Fibroblast of peridontal ligament (primary cell): Measurements from ENCODE around the gene PRICKLE1.

ENCODE experiments used
- DNase-seq: peaks from one replicate; pipeline ENCODE4 v3.0.0-alpha.2; 2010; ENCODE audit errors: extremely low read depth

Gene PRICKLE1

DNA sequence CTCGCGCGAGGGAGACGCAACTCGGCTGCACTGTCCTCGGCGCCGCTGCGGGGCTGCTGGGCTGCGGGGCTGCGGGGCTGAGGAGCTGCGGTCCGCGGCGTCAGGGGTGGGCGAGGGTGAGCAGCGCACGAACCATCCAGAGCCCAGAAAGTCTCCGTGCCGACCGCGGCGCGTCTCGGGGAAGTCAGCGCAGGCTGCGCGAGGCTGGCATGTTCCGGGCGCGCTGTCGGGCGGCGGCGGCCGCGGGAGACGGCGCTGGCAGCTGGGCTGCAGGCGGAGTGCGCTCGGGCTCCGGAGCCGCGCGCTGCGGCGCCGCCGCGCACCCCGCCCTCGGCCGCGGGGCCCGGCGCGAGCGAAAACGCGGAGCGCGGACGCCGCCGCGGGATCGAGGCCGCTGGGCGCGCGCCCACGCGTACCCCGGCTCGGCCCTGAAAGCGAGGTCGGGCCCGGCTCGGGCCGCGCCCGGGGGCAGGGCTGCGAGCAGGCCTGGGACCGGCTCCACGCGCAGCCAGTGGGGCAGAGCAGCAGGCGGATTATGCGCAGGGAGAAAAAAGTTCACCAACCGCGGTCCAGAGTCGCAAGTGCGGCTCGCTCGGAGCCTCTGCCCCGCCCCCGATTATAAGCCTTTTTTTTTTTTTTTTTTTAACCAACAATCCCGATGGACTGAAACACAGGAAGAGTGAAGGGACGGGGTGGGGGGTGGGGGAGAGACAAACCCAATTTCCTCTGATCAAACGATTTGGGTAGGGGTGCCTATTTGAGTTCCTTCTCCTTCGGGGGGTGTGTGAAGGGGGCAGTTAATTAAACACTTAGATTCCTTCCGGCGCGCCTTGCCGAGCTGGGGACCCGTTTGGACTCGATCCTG, at the start of gene PRICKLE1:
Gene PRICKLE1, minus strand, starts transcription at position 282 of the 865 bp plus-strand sequence. CDS start 117,230 bp downstream, outside the sequence.
- peak; percentile 43 for DNase-seq

DNA sequence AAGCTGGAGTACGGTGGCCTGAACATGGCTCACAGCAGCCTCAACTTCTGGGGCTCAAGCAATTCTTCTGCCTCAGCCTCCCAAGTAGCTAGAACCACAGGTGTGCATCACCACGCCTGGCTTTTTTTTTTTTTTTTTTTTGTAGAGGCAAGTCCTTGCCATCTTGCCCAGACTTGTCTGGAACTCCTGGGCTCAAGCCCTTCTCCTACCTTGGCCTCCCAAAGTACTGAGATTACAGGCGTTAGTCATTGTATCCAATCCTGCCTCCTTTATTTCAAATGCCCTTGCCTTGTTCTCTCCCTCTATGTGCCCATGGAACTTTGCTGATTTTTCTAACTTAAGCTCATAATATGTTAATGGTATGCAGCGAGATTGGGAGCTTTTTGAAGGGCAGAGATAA, 49.2 kb upstream of the PRICKLE1 start:
- DNase-seq = no peak

DNA sequence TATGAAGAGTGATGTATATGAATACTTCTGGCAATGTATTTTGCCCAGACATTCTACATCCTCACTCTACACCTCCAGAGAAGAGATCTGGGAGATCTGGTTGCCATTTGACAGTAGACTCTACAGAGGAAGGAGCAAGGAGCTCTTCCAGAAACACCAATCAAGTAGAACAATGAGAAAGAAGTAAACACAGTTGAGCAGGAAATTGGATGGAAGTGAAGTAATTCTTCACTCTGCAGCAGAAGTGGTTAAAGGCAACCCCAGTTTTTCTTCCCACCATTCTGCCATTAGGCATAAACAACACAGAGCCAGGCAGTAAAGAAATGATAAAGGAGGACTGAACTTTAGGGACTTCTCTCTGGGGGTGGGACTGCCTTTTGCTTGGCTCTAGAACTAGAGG, 48.5 kb upstream of the PRICKLE1 start:
- no peak for DNase-seq

DNA sequence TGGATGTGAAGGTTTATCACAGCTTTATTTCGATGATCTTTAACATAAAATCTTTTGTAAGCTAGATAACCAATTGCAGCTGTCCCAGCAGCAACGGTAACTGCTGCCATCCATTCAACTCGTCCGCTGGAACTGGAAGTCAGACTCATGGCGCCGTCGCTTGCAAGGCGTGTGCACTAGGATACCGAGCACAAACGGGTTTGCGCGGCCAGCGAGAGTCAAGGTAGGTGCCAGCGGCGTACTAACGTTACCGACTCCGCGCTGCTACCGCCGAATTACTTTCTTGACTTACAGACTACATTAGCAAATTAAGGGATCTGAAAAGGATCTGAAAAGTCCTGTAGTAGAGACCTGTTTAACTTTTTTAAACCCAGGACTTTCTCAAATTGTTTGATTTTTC, 47.4 kb upstream of the PRICKLE1 start:
- no peak for DNase-seq

DNA sequence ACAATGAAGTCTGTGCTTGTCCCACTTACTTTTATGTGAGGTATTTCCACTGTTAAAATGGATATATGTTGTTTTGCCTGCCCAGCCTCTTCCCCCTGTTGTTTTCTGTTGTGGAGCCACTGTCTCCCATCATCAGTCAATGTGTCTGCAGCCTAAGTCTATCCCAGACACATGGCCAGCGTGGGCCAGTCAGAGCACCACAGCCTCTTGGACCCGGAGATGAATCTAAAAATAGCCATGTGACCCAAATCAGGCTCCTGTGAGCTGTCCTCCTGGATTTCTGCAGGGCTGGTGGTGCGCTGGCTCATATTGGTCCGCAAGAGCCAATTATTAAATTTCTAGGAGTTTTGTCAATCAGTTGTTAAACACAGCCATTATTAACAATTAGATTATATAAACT, 44.0 kb upstream of the PRICKLE1 start:
- DNase-seq = no peak

DNA sequence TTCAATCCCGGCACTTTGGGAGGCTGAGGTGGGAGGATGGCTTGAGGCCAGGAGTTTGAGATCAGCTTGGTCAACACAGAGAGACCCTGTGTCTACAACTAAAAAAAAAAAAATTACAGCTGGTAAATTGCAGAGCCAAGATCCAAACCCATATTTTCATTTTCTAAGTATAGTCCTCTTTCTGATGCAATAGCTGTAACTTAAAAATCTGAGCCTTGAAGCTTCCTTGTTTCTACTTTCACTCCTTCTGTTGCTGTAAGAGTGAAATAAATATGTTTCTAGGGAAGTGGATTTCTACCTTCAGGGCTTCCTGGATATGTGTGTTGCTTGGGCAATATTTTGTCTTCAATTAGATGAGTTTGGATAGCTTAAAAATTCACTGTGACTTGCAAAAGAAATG, 42.0 kb upstream of the PRICKLE1 start:
- peak; percentile 33 for DNase-seq

DNA sequence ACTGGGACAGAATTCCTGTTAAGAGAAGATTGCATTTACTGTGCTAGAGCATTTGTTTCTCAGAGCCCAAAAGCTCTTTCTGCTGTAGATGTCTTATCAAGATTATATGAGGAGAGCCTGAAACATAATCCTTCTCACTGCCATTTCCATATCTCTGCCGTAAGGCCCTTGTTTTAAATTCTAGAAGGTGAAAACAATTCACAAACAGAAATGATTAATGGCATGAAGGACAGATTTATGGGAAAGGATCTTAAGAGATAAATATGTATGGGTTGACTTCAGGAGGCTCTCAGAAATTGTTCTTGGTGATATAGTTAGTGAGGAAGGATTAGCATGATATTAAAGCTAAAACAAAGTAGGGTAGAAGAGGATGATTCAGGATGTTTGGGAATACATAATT, 40.8 kb upstream of the PRICKLE1 start:
- DNase-seq = no peak

DNA sequence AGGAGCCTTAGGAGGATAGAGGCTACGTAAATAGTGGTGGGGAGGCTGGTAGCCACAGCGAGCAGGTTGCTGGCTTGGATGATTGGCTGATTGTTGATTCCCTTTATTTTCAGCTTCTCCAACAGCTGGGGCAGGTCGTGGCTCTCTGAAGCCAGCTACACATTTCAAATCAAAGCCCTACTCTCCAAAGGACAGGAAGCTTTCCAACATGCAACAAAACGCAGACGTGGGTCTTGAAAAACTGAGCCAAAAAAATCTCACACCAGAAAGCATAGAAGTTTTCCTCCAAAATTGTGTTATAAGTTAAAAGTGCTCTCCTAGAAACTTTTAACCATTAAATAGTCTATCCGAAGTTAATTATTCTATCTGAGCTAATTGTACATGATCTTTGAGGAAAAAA, 37.6 kb upstream of the PRICKLE1 start:
- DNase-seq = no peak

DNA sequence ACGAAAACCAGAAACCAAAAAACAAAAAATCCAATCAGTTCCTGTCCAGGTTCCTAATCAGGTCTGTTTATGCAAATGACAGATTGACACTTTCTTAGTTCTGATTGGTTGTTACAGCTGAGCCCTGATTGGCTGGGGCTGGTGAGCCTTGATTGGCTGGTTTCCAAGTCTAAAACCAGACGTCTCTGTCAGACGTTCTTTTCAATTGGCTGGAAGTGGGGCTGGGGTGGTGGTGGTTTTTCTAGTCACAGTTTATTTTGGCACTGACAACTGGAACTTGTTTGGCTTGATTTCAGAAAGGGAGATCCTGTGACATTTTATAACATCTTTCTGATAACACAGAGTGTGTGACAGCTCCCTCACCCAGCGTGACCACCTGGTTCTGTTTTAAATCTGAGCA, 36.1 kb upstream of the PRICKLE1 start:
- DNase-seq = no peak

DNA sequence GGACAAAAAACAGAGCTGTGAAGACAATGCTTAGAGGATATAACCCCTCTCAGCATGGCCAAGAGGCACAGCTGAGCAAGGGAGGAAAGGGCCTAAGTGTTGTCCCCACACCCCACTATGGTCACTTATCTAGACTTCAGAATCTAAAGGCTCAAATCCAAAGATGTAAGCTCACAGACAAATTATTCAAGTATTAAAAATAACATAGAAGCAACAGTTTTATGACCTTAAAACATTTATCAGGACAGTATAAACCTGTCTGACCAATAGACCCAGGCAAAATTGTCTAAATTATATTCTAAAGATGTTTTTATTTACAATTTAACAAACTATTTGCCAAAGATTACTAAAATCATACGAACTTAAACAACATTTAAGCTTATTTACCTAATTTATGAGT, 28.1 kb upstream of the PRICKLE1 start:
- DNase-seq = peak; percentile 18

DNA sequence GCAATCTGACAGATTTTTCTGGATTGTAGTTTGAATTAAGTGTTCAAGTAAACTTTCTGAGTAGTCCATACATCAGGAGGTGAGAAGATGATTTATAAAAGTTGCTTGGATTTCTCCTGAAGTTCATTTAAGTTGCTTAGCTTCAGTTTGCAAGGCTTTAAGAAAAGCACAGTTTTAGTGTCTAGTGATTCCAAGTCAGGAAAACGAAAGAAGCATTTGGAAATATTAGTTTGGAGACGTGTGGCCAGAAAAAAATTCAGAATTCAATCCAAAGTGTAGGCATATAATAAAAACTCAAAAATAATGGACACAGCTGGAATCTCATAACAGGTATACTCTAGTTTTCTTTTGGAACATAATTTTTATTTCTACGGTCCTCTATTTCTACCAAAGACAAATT, 25.5 kb upstream of the PRICKLE1 start:
- DNase-seq = no peak

DNA sequence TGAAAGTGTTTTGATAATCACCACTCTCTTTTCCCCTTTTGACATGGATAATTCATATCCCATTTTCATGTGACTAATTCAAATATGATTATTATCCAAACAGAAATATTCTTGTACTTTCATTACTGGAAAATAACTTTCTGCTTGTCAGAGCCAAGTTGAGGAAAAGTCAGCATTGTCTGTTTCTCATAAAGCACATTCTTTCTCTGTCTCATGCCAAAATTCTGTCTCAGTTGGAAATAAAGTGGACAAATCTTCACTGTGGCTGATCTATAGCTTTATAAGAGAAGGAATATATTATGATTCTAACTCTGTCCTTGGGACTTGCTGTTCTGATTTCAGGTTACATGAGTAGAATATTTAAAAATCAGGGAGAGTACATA, 22.7 kb upstream of the PRICKLE1 start:
- peak; percentile 25 for DNase-seq

DNA sequence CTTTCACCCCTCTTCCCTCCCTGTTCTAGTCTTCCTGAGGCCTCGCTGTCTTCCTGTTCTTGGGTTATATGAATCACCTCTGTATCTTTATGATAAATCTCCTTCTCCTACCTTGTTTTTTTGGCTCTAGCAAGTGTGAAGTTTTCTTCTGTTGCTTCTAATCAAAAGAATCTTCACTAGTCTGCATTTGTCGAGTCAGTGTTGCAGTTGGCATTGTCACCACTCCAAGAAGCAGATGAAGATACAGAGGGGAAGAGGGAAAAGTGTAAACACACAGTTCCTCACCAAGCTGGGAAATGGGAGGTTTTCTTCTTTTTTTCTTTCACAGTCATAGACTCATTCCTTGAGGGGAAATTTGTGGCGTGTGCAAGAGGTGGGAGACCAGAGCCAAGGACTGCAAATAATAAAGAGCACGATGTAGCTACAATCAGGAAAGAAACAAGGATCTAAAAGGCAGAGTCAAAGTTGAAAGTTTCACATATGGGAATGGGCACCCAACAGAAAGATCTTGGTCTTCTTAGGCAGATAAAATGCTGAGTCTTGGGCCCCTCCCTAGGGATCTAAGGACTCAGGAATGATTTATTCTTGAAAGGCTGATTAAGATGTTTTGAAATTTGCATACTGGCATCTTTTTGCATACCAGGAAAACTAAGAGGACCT, 22.2 kb upstream of the PRICKLE1 start:
- no peak for DNase-seq

DNA sequence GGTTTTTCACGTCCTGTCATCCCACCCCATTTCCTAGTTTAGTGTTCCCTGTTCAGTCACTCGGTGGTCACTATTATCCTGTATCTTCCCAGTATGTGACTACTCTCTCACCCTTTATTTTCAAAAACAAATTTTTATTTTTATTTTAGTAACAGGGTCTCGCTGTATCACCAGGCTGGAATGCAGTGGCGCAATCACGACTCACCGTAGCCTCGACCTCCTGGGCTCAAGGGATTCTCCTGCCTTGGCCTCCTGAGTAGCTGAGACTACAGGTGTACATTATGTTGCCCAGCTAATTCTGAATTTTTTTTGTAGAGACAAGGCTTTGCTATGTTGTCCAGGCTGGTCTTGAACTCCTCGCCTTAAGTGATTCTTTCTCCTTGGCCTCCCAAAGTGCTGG, 20.1 kb upstream of the PRICKLE1 start:
- DNase-seq = no peak

DNA sequence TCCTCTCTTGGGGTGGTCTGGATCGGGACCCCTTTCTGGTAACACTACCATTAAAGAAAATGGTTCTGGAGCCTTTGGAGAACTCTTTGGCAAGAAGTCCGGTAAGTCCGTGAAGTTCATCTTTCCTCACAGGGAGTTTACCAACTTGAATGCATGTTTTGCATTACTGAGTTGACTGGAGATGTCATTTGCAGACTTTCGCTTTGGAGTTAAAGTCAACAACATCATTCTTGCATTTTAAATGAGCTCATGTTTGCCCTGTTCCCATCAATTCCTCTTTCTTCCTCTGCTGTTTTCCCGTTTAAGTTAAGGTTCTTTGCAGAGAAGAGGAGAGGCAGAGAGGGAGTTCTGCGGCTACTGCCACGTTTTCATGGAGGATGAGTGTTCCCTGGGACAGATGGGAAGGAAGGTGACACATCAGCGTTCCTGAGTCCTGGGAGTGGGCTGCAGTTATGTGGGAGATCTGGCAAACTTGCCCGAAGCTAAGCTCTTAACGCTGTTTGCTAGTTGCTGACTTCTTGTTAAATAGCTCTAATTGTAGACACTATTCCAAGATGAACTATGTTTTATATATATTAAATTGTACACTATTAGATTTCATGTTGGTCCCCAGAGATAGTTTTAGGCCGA, 18.8 kb upstream of the PRICKLE1 start:
- no peak for DNase-seq

DNA sequence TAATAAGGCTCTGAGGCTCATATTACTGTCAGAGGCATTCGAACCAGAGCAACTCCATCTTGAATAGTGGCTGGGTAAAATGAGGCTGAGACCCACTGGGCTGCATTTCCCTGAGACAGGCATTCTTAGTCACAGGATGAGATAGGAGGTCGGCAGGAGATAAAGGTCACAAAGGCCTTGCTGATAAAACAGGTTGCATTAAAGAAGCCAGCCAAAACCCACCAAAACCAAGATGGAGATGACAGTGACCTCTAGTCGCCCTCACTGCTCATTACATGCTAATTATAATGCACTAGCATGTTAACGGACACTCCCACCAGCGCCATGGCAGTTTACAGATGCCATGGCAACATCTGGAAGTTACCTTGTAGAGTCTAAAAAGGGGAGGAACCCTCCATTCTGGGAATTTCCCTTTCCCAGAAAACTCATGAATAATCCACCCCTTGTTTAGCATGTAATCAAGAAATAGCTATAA, 18.1 kb upstream of the PRICKLE1 start:
- DNase-seq = no peak

DNA sequence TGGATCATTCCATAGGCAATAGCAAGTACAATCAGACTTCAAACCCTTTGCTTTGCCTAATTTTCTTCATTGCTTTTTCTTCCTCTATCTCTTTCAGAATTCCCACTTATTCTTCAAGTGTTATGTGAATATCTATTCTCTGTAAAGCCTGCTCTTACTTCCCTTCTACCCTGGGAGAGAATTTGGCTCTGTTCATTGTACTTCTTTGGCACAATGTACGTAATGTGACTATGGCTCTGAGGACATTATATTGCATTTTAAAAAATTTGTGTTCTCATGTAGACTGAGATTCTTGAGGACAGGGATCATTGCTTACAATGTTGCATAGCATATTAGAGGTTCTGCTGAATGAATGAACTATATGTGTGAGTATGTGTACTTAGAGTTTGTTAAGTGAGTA, 16.9 kb upstream of the PRICKLE1 start:
- DNase-seq = no peak

DNA sequence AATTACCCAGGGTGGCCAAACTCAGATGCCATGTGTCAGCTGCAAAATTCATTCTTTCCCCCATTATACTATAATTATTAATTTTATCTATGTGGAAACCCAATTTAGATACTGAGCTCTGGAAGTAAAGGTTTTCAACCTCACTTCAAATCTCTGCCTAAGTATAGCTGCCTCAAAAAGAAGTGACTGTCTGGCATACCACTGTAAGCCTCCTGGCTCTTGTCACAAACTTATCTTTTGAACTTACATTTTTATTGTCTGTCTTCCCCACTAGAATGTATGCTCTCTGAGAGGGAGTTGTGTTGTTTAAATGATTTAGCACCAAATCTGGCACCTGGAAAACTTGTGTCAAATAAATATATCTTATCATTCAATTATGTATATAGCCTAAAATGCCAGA, 16.1 kb upstream of the PRICKLE1 start:
- no peak for DNase-seq

DNA sequence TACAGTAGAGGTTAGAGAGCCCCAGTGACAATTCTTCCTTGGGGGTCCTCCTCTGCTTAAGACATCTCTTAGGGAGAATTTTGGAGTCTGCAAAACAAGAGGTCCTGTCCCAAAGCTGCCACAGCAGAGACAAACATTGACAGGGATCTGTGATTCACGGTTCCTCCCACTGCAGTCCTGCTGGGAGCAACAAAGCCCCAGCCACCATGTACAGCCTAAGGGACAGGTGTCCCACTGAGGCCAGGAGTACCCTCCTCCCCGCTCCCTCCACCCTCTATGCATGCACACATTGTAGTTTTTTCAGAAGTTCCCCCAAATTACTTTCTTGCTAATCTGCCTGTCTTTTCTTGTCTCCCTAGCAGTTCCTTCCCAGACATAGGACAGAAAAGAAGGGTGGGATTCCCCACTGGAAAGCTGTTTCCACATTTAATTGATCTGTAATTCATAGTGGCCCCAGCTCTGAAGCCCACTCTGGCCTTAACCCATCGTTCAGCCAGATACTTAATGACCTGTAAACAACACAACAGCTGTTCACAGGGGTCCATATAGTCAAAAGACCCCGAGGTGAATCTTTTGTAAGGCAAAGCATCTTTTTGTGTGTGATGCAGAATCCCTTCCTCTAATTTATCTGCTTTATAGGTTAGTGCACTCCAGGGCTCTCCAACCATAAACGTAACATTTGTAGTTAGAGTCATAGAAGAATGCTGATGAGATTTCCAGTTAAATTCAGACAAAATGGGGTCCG, 13.9 kb upstream of the PRICKLE1 start:
- DNase-seq = no peak

DNA sequence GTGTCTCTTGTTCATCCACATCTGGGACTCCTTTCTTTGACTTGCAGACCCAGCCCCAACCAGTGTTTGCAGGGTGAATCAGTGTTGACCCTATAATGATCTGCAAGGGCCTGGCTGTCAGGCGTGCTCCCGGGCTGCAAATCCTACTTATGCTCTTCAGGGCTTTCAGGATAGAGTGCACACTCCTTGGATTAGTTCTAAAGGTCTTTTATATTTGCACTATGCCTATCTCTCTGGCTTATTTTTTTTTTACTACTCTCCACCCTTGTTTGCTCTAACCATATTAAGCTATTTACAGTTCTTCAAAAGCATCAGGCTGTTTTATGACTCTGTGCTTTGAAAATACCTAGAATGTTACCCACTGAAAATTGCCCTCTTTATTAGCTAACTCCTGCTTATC, 4.3 kb upstream of the PRICKLE1 start:
- no peak for DNase-seq

DNA sequence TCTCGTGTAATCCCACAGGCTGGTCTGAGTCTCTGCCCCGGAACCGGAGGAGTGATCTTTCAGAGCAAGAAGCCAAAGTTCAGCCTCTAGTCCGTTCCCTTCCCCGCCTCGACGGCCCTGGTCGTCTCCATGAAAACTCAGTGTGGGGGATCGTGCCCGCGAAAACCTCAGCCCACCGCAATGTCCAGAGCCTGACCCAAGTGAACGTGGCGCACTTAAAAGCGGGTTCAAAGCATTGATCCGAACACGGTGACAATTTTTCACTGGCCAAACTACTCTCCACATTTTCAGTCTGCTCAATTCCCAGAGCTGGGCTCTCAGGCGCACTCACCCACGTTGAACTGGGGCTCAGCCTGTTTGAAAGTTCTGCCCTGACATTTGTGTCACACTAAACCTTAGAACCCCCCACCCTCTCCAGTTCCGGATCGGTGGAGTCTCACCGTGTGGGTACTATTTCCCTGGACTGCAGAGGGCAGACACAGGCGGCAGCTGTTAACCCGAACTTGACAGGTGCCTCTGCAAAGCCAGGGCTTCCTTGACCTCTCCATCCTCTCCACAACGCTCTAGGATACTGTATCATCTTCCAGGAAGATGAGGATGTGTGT, 886 bp upstream of the PRICKLE1 start:
- DNase-seq = no peak
